Panc1 (cell line): ENCODE data around the gene SLC25A42. TPM values are rescaled to one million over a fixed set of nuclear protein-coding genes. Genes with fewer than 3 reads are reported as not detected.
"Not testable (repeated sequence)": the region's sequence is repeated elsewhere in the genome, so short reads cannot be mapped to it uniquely, and the experiment has no call there.

Source experiments
- ATAC-seq: fragments of 200-7000 bp; cut with Tn5 transposase; 2 replicates; pipeline ENCODE4 v1.9.1; 2020; ENCODE audit warnings: mild to moderate bottlenecking, moderate library complexity
- BruUV-seq: library from RNA; stranded (reverse); fragments of 400-500 nt; replicated peaks from 2 replicates; lab custom pipeline; 2021; lab: Mats Ljungman, UMichigan
- CTCF ChIA-PET: fragments of 300-600 bp; sonication (Branson Sonifier 250); formaldehyde crosslinking; loops from one replicate; lab custom pipeline; 2022; ENCODE audit warnings: antibody characterized with exemption; lab: Charles Lee
- POLR2A ChIA-PET: fragments of 300-600 bp; sonication (Branson Sonifier 250); formaldehyde crosslinking; loops from one replicate; lab custom pipeline; 2022; ENCODE audit warnings: antibody characterized with exemption; lab: Charles Lee
- DNase-seq: peaks from one replicate; pipeline ENCODE4 v3.0.0-alpha.2; 2010; ENCODE audit warnings: low read depth, low spot score
- H3K27ac ChIP-seq: 2 replicates; pipeline ENCODE4 v1.5.1; 2011; ENCODE audit warnings: mild to moderate bottlenecking, low read length, inconsistent platforms
- H3K27me3 ChIP-seq: fragments of 200-500 bp; sonication (Bioruptor generic); 2 replicates; pipeline ENCODE4 v1.6.0; 2014; ENCODE audit warnings: low read length, inconsistent platforms; ENCODE audit not compliant: control insufficient read depth, insufficient read depth
- H3K36me3 ChIP-seq: fragments of 200-500 bp; sonication (Bioruptor generic); 2 replicates; pipeline ENCODE4 v1.5.1; 2014; ENCODE audit warnings: inconsistent platforms, mild to moderate bottlenecking, low read length, moderate library complexity; ENCODE audit not compliant: control insufficient read depth, insufficient read depth
- H3K4me1 ChIP-seq: 2 replicates; pipeline ENCODE4 v1.5.1; 2011; ENCODE audit warnings: inconsistent platforms, mild to moderate bottlenecking, low read length, moderate library complexity; ENCODE audit not compliant: control insufficient read depth, insufficient read depth
- H3K4me3 ChIP-seq, 2 experiments: 2 replicates each; pipeline ENCODE4 v1.5.1; 2011 to 2012; ENCODE audit warnings: low read depth in 2 of 2, low read length in 2 of 2, mild to moderate bottlenecking in 2 of 2, inconsistent platforms in 1 of 2, moderate library complexity in 1 of 2
- H3K9me3 ChIP-seq: fragments of 200-500 bp; sonication (Bioruptor generic); 2 replicates; pipeline ENCODE4 v1.5.1; 2014; ENCODE audit warnings: low read depth, mild to moderate bottlenecking, inconsistent platforms, low read length, moderate library complexity; ENCODE audit not compliant: control insufficient read depth, insufficient read depth
- CTCF ChIP-seq: fragments of 450-650 bp; IDR thresholded peaks from 2 replicates; pipeline ENCODE4 v1.5.1; 2017; ENCODE audit warnings: mild to moderate bottlenecking
- POLR2AphosphoS5 ChIP-seq: IDR thresholded peaks from 2 replicates; pipeline ENCODE4 v1.6.1; 2012; ENCODE audit warnings: mild to moderate bottlenecking, low read depth, low read length, moderate library complexity
- REST ChIP-seq, 2 experiments: IDR thresholded peaks; 2 replicates each; pipeline ENCODE4 v1.6.1; 2011 to 2012; ENCODE audit warnings: low read depth in 2 of 2, control low read depth in 1 of 2, low read length in 1 of 2, mild to moderate bottlenecking in 1 of 2, moderate library complexity in 1 of 2; ENCODE audit not compliant: insufficient read depth in 1 of 2
- SIN3A ChIP-seq: IDR thresholded peaks from 2 replicates; pipeline ENCODE4 v1.6.1; 2012; ENCODE audit warnings: low read depth, mild to moderate bottlenecking, low read length, moderate library complexity, borderline replicate concordance; ENCODE audit not compliant: insufficient read depth
- TCF7L2 ChIP-seq: IDR thresholded peaks from 2 replicates; pipeline ENCODE4 v1.6.1; 2011; ENCODE audit warnings: mild to moderate bottlenecking, low read depth, low read length, inconsistent platforms
- in situ Hi-C: cut with HindIII; loops from 2 replicates; pipeline ENCODE4 v1.10.0; 2016; ENCODE audit warnings: low sequenced_read_pairs, low pct_unique_long_range_greater_than_20kb
- intact Hi-C: fragments of 100-400 bp; cut with micrococcal nuclease; formaldehyde crosslinking; loops from one replicate; pipeline ENCODE4 v1.10.0; 2022; ENCODE audit not compliant: unreplicated experiment
- total RNA-seq: library from RNA; stranded (reverse); gene quantifications from one replicate; pipeline ENCODE4 v1.2.1, GENCODE V29; 2021; ENCODE audit not compliant: unreplicated experiment

Gene SLC25A42
- total RNA-seq, 1 experiment from 2014 or later: 2.6 TPM

- intact Hi-C loops, H3K36me3 ChIP-seq, H3K27me3 ChIP-seq, POLR2A ChIA-PET, H3K9me3 ChIP-seq, DNase-seq, H3K4me1 ChIP-seq, CTCF ChIA-PET, BruUV-seq, H3K27ac ChIP-seq, ATAC-seq, H3K4me3 ChIP-seq, in situ Hi-C loops: not testable (repeated sequence)
Measured at GRCh38 chr19:19106938-19107337, 43.1 kb downstream of the SLC25A42 start.

- no peak for ATAC-seq
- H3K4me3 ChIP-seq: no peak overlapping the region
- H3K4me1 ChIP-seq: no peaks in the 10 kb centered on the region
- H3K27me3 ChIP-seq: no peaks in the 10 kb centered on the region
- TF ChIP-seq CTCF (no peak), REST (IDR thresholded peaks at IDR 0.05; ENCODE audit: insufficient read depth in 1 of 2, low read depth in 2 of 2, low read length in 1 of 2) (no peak), SIN3A (no peak), POLR2AphosphoS5 (no peak), TCF7L2 (no peak)
- H3K9me3 ChIP-seq: no peaks in the 10 kb centered on the region
- in situ Hi-C loops: no loop called here
- H3K36me3 ChIP-seq: no peaks in the 10 kb centered on the region
- H3K27ac ChIP-seq: no peak overlapping the region
- CTCF ChIA-PET: no interaction called here
- intact Hi-C loops: no loop called here
- POLR2A ChIA-PET: no interaction called here
- no peak for DNase-seq
- no TSS peak for BruUV-seq
Measured at GRCh38 chr19:19107654-19108053, 43.9 kb downstream of the SLC25A42 start.

GRCh38 chr19:19109601-19110000, 45.8 kb downstream of the SLC25A42 start:
- ChIA-PET CTCF (no interaction called here), POLR2A (no interaction called here)
- H3K4me3 ChIP-seq: no peak overlapping the region
- no peaks in the 10 kb centered on the region for H3K27me3 ChIP-seq
- intact Hi-C loops (no loop called here), in situ Hi-C loops (no loop called here)
- ATAC-seq (no peak), DNase-seq (no peak)
- no TSS peak for BruUV-seq
- no peaks in the 10 kb centered on the region for H3K9me3 ChIP-seq
- no peak overlapping the region for H3K27ac ChIP-seq
- no peaks in the 10 kb centered on the region for H3K36me3 ChIP-seq
- H3K4me1 ChIP-seq: no peaks in the 10 kb centered on the region
- no peak for TF ChIP-seq CTCF
